ENCODE results near the gene EIF2AK3. TPM values are rescaled to one million over a fixed set of nuclear protein-coding genes. Genes with fewer than 3 reads are reported as not detected.

The EIF2AK3 gene
- total and polyA plus RNA-seq, 10 of the 15 experiments (the other 5 are each of a cell fraction or from before 2014, with no cell fraction given): 5.0 to 44.7 (median 22.4) TPM

DNA sequence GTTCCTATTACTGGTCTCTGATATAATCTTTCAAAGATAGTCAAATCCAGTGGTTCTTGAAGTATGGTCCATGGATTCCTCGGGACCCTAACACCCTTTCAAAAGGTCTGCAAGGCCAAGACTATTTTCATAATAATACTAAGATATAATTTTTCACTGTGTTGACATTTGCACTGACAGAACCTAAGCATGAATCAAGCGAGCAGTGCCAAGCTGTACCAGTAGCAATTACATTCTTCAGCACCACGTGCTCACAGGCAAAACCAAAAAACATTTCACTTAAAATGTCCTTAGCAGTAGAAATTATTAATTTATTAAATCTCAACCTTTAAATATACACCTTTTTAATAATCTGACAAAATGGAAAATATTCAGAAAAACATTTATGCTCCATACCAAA lies 59.1 kb downstream of the EIF2AK3 start:
- ChIA-PET POLR2A (interaction anchor here (0.6 kb wide), 1 partner anchor 1080 kb away, joined by 4 read pairs; no protein-coding TSS in a partner anchor), SMC1A (ENCODE audit: uncharacterized antibody, unreplicated experiment) (interaction anchor here (0.7 to 1.1 kb wide), 3 partner anchors 13 to 101 kb away, joined by 3 to 4 read pairs (median 3); no protein-coding TSS in a partner anchor), RAD21 (ENCODE audit: unreplicated experiment) (no interaction called here), CTCF (interaction anchor here (0.9 to 1.2 kb wide), 3 partner anchors 22 to 377 kb away, joined by 3 to 4 read pairs (median 4); no protein-coding TSS in a partner anchor)
- 0 out of 2 replicates have a peak, but pooled peaks cover 2% of the 10 kb centered on the region for H3K79me2 ChIP-seq (ENCODE audit: control insufficient read depth, insufficient read depth, low read length)
- FAIRE-seq (no peak), ATAC-seq (no peak), DNase-seq (ENCODE audit: low read depth, low spot score) (no peak)
- H3K9me3 ChIP-seq (replicated peaks; ENCODE audit: control insufficient read depth, insufficient read depth, low read length): no peaks in the 10 kb centered on the region
- 95% methylated on average over 3 of the region's 3 CpGs for WGBS (ENCODE audit: insufficient coverage, insufficient replicate concordance, low lambda C conversion rate, missing lambda C conversion rate)
- H3K4me3 ChIP-seq: no peak overlapping the region
- no peak overlapping the region for H3K4me2 ChIP-seq (ENCODE audit: control insufficient read depth, insufficient read depth)
- no peak overlapping the region for H3K27ac ChIP-seq (ENCODE audit: control insufficient read depth, insufficient read depth)
- no peaks in the 10 kb centered on the region for H4K20me1 ChIP-seq (ENCODE audit: control insufficient read depth, insufficient read depth)
- no peak overlapping the region for H3K9ac ChIP-seq (ENCODE audit: control insufficient read depth, insufficient read depth, low read length)
- in situ Hi-C loops (cut with MboI) (no loop called here), intact Hi-C loops (cut with micrococcal nuclease; ENCODE audit: unreplicated experiment) (no loop called here)
- TF ChIP-seq RAD51 (IDR thresholded peaks at IDR 0.05) (no peak), HDGF (IDR thresholded peaks at IDR 0.05) (no peak), BMI1 (IDR thresholded peaks at IDR 0.05; ENCODE audit: borderline replicate concordance) (no peak), CBFB (IDR thresholded peaks at IDR 0.05; ENCODE audit: low read depth) (no peak), TAF1 (IDR thresholded peaks at IDR 0.05; ENCODE audit: borderline replicate concordance, low read depth, low read length) (no peak), IKZF2 (IDR thresholded peaks at IDR 0.05) (no peak)
- TF ChIP-seq, protein P1, sequence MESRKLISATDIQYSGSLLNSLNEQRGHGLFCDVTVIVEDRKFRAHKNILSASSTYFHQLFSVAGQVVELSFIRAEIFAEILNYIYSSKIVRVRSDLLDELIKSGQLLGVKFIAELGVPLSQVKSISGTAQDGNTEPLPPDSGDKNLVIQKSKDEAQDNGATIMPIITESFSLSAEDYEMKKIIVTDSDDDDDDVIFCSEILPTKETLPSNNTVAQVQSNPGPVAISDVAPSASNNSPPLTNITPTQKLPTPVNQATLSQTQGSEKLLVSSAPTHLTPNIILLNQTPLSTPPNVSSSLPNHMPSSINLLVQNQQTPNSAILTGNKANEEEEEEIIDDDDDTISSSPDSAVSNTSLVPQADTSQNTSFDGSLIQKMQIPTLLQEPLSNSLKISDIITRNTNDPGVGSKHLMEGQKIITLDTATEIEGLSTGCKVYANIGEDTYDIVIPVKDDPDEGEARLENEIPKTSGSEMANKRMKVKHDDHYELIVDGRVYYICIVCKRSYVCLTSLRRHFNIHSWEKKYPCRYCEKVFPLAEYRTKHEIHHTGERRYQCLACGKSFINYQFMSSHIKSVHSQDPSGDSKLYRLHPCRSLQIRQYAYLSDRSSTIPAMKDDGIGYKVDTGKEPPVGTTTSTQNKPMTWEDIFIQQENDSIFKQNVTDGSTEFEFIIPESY (IDR thresholded peaks at IDR 0.05): no peak
- H3K27me3 ChIP-seq (replicated peaks in 1 of 2; ENCODE audit: control insufficient read depth in 2 of 2, insufficient read depth in 2 of 2, low read length in 1 of 2): no peaks in the 10 kb centered on the region
- BruUV-seq (replicated peaks): no TSS peak
- H3K4me1 ChIP-seq (ENCODE audit: control insufficient read depth, insufficient read depth, low read length): peaks cover 8% of the 10 kb centered on the region
- peaks cover 6 to 15% of the 10 kb centered on the region in 2 experiments for H3K36me3 ChIP-seq (ENCODE audit: control insufficient read depth in 2 of 2, insufficient read depth in 2 of 2, low read length in 1 of 2)
- H2AFZ ChIP-seq (ENCODE audit: control insufficient read depth, low read depth, low read length): no peak overlapping the region
